Ascending aorta (tissue), 2 donors: Measurements from ENCODE around the gene DGCR6L. TPM values are rescaled to one million over a fixed set of nuclear protein-coding genes. Genes with fewer than 3 reads are reported as not detected.

ENCODE experiments used
- DNase-seq, 2 donors: peaks; one replicate each; pipeline ENCODE4 v3.0.0-alpha.2; 2019; ENCODE audit warnings: low spot score in 2 of 2
- H3K27ac ChIP-seq, 2 donors: fragments of 200-600 bp; sonication (generic); one replicate each; pipeline ENCODE4 v1.5.1; 2016 to 2017; ENCODE audit warnings: mild to moderate bottlenecking in 1 of 2
- H3K27me3 ChIP-seq: fragments of 200-600 bp; sonication (generic); one replicate; pipeline ENCODE4 v1.5.1; 2017
- H3K36me3 ChIP-seq, 2 donors: fragments of 200-600 bp; sonication (generic); one replicate each; pipeline ENCODE4 v1.5.1; 2016
- H3K4me1 ChIP-seq, 2 donors: fragments of 200-600 bp; sonication (generic); one replicate each; pipeline ENCODE4 v1.5.1; 2016 to 2017; ENCODE audit warnings: mild to moderate bottlenecking in 1 of 2
- H3K4me3 ChIP-seq, 2 donors: fragments of 200-600 bp; sonication (generic); one replicate each; pipeline ENCODE4 v1.5.1; 2016 to 2017; ENCODE audit warnings: mild to moderate bottlenecking in 1 of 2
- H3K9me3 ChIP-seq, 2 donors: fragments of 200-600 bp; sonication (generic); one replicate each; pipeline ENCODE4 v1.5.1; 2016
- CTCF ChIP-seq, 3 experiments: fragments of 200-600 bp in 2 of 3; fragments of 450-650 bp in 1 of 3; sonication (generic) in 2 of 3; IDR thresholded peaks; one replicate each; pipeline ENCODE4 v1.5.1; 2016 to 2019; ENCODE audit warnings: antibody characterized with exemption in 3 of 3, mild to moderate bottlenecking in 1 of 3, moderate library complexity in 1 of 3
- intact Hi-C: fragments of 100-400 bp; cut with DNase I; formaldehyde crosslinking; loops from one replicate; pipeline ENCODE4 v1.15.1; 2023
- total RNA-seq: library from RNA; depleted of rRNA; stranded (reverse); fragments of >200 nt; gene quantifications from one replicate; pipeline ENCODE4 v1.1.0, GENCODE V29; 2016

DGCR6L gene
- total RNA-seq, 1 donor from 2014 or later = 42.1 TPM

GRCh38 chr22:20296598-20296997 is 23.3 kb downstream of the DGCR6L start:
- Histone ChIP-seq H3K4me3 (no peak overlapping the region), H3K27me3 (no peaks in the 10 kb centered on the region), H3K36me3 (no peaks in the 10 kb centered on the region), H3K9me3 (no peaks in the 10 kb centered on the region), H3K27ac (no peak overlapping the region), H3K4me1 (peaks cover 3 to 12% of the 10 kb centered on the region in 2 donors)
- DNase-seq = no peak
- TF ChIP-seq CTCF (IDR thresholded peaks at IDR 0.05) = no peak
- intact Hi-C loops = no loop called here

GRCh38 chr22:20295262-20296064 is 24.4 kb downstream of the DGCR6L start:
- Histone ChIP-seq H3K4me1 (peaks cover 3 to 12% of the 10 kb centered on the region in 2 donors), H3K9me3 (no peaks in the 10 kb centered on the region), H3K36me3 (no peaks in the 10 kb centered on the region), H3K27me3 (no peaks in the 10 kb centered on the region), H3K27ac (no peak overlapping the region), H3K4me3 (no peak overlapping the region)
- DNase-seq = no peak
- intact Hi-C loops = no loop called here
- TF ChIP-seq CTCF (IDR thresholded peaks at IDR 0.05) = no peak

GRCh38 chr22:20292673-20293232 is 27.1 kb downstream of the DGCR6L start:
- Histone ChIP-seq H3K4me3 (no peak overlapping the region), H3K27ac (no peak overlapping the region), H3K27me3 (no peaks in the 10 kb centered on the region), H3K36me3 (no peaks in the 10 kb centered on the region), H3K9me3 (no peaks in the 10 kb centered on the region), H3K4me1 (no peaks in the 10 kb centered on the region)
- intact Hi-C loops = no loop called here
- TF ChIP-seq CTCF (IDR thresholded peaks at IDR 0.05) = no peak
- no peak for DNase-seq

GRCh38 chr22:20292108-20292507 is 27.8 kb downstream of the DGCR6L start:
- Histone ChIP-seq H3K27me3 (no peaks in the 10 kb centered on the region), H3K9me3 (no peaks in the 10 kb centered on the region), H3K4me1 (no peaks in the 10 kb centered on the region), H3K27ac (no peak overlapping the region), H3K36me3 (no peaks in the 10 kb centered on the region), H3K4me3 (no peak overlapping the region)
- no peak for TF ChIP-seq CTCF (IDR thresholded peaks at IDR 0.05)
- DNase-seq = no peak
- intact Hi-C loops = no loop called here

GRCh38 chr22:20291604-20292063 is 28.2 kb downstream of the DGCR6L start:
- no peak overlapping the region for H3K27ac ChIP-seq
- H3K27me3 ChIP-seq = no peaks in the 10 kb centered on the region
- no peaks in the 10 kb centered on the region for H3K4me1 ChIP-seq
- intact Hi-C loops = no loop called here
- H3K9me3 ChIP-seq = no peaks in the 10 kb centered on the region
- no peaks in the 10 kb centered on the region for H3K36me3 ChIP-seq
- TF ChIP-seq CTCF (IDR thresholded peaks at IDR 0.05) = no peak
- no peak overlapping the region for H3K4me3 ChIP-seq
- no peak for DNase-seq
